RWPE2 (cell line): ENCODE measurements around the gene SMG1.
"Not testable (repeated sequence)": the region's sequence is repeated elsewhere in the genome, so short reads cannot be mapped to it uniquely, and the experiment has no call there.

Experiments used
- ATAC-seq: fragments of 200-7000 bp; cut with Tn5 transposase; 3 replicates; pipeline ENCODE4 v1.9.1; 2021; ENCODE audit warnings: low read depth
- DNase-seq: peaks from one replicate; pipeline ENCODE4 v3.0.0-alpha.2; 2020; ENCODE audit warnings: low spot score
- H3K27ac ChIP-seq: fragments of 450-650 bp; 2 replicates; pipeline ENCODE4 v1.5.1; 2017; ENCODE audit warnings: mild to moderate bottlenecking; ENCODE audit not compliant: poor library complexity, severe bottlenecking
- H3K27me3 ChIP-seq: fragments of 250-450 bp; sonication (Bioruptor Pico); 2 replicates; pipeline ENCODE4 v1.5.1; 2021; ENCODE audit warnings: mild to moderate bottlenecking, moderate library complexity; ENCODE audit not compliant: insufficient read depth, poor library complexity, severe bottlenecking
- H3K36me3 ChIP-seq: fragments of 250-450 bp; sonication (Bioruptor Pico); 2 replicates; pipeline ENCODE4 v1.5.1; 2020; ENCODE audit warnings: low read depth, mild to moderate bottlenecking, moderate library complexity
- H3K4me1 ChIP-seq: fragments of 250-450 bp; sonication (Bioruptor Pico); 2 replicates; pipeline ENCODE4 v1.5.1; 2021; ENCODE audit warnings: mild to moderate bottlenecking, moderate library complexity; ENCODE audit not compliant: insufficient read depth, poor library complexity, severe bottlenecking
- H3K4me3 ChIP-seq: fragments of 250-450 bp; sonication (Bioruptor Pico); 2 replicates; pipeline ENCODE4 v1.5.1; 2021; ENCODE audit warnings: mild to moderate bottlenecking, moderate library complexity; ENCODE audit not compliant: severe bottlenecking
- H3K9me3 ChIP-seq: fragments of 250-450 bp; sonication (Bioruptor Pico); 2 replicates; pipeline ENCODE4 v1.5.1; 2021; ENCODE audit warnings: mild to moderate bottlenecking, moderate library complexity; ENCODE audit not compliant: severe bottlenecking

SMG1 gene

DNA sequence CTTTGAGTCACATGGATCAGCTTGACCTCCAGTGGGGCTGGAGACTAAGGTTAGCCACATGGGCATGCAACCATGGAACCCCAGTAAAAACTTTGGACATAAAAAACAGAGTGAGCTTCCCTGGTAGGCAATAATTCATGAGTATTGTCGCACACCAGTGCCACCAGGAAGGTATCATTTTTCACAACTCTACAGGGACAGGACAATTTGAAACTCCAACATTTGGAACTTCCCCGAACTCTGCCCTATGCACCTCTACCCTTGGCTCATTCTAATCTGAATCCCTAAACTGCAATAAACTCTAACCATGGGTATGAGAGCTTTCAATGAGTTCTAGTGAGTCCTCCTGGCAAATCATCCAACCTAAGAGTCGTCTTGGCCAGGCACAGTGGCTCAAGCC, 24.2 kb downstream of the SMG1 start:
- not testable (repeated sequence) for H3K4me3 ChIP-seq, H3K4me1 ChIP-seq, H3K27ac ChIP-seq, H3K9me3 ChIP-seq, DNase-seq, H3K36me3 ChIP-seq, ATAC-seq, H3K27me3 ChIP-seq

DNA sequence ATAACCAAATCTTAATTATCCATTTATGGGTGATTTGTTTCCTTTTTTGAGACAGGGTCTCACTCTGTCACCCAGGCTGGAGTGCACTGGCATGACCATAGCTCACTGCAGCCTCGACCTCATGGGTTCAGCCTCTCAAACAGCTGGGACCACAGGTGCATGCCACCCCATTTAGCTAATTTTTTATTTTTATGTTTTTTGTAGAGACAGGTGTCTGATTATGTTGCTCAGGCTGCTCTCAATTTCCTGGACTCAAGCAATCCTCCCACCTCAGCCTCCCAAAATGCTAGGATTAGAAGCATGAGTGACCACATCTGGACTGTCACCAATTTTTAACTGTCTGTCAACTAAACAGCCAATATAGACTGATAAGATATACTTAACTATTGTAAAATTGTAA, 25.0 kb downstream of the SMG1 start:
- not testable (repeated sequence) for H3K27me3 ChIP-seq, DNase-seq, H3K9me3 ChIP-seq, H3K4me1 ChIP-seq, H3K27ac ChIP-seq, ATAC-seq, H3K4me3 ChIP-seq
- H3K36me3 ChIP-seq = peaks cover 11% of the 10 kb centered on the region

DNA sequence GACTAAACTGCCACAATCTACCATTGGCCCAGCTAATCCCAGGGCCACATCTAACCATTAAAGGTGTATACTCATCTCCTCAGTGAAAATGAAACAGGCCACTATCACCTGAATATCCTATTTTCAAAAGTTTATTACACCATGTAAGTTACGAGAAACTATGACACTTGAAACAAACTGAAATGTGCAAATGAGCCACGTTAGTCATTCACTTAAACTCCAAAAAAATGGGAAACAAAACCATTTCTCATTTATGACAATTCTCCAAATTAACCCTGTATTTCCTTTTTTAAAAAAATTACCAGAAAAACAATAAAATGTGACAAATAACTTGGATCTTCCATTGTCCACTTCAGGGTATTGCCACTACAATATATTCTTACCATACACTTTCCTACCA, 41.8 kb downstream of the SMG1 start:
- H3K4me3 ChIP-seq, H3K4me1 ChIP-seq, ATAC-seq, H3K9me3 ChIP-seq, H3K27me3 ChIP-seq, H3K27ac ChIP-seq, DNase-seq: not testable (repeated sequence)
- peaks cover 50% of the 10 kb centered on the region for H3K36me3 ChIP-seq

DNA sequence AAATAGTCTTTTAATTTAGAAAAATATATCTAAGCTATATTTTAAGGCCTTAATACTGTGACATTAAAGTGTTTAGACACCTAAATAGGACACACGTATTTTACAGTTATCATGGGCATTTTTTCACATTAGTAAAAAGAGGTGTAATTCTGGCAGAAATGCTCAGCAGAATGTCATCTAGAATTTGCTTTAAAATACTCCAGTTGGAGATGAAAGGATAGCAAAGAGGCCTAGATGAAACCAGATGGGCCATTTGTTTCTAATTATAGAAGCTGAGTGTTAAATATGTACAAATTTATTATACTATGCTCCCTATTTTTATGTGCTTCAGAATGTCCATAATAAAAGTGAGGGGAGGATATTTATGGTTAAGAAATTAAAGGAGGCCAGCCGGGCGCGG, 48.5 kb downstream of the SMG1 start:
- H3K4me1 ChIP-seq, H3K4me3 ChIP-seq, H3K9me3 ChIP-seq, DNase-seq, H3K27me3 ChIP-seq, ATAC-seq, H3K27ac ChIP-seq: not testable (repeated sequence)
- H3K36me3 ChIP-seq = peaks cover 51% of the 10 kb centered on the region

DNA sequence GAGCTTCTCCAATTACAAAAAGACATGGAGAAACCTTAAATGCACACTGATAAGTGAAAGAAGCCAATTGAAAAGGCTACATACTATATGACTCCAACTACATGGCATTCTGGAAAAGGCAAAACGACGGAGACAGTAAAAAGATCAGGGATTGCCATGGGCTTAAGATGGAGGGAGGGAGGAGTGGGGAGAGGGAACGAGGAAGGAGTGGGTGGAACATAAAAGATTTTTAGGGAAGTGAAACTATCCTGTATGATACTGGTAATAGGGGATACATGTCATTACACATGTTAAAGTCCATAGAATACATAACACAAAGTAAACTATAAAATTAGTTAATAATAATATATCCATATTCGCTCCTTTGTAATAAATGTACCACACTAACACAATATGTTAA, 48.9 kb downstream of the SMG1 start:
- not testable (repeated sequence) for H3K4me3 ChIP-seq, H3K27me3 ChIP-seq, DNase-seq, H3K4me1 ChIP-seq, H3K9me3 ChIP-seq, ATAC-seq, H3K27ac ChIP-seq
- peaks cover 46% of the 10 kb centered on the region for H3K36me3 ChIP-seq

- peaks cover 36% of the 10 kb centered on the region for H3K36me3 ChIP-seq
- not testable (repeated sequence) for H3K9me3 ChIP-seq, DNase-seq, H3K27ac ChIP-seq, H3K27me3 ChIP-seq, ATAC-seq, H3K4me3 ChIP-seq, H3K4me1 ChIP-seq
Measured at GRCh38 chr16:18876301-18876700, 49.9 kb downstream of the SMG1 start.

GRCh38 chr16:18869043-18869771, 57.0 kb downstream of the SMG1 start:
- H3K27ac ChIP-seq, DNase-seq: not testable (repeated sequence)
- H3K36me3 ChIP-seq = peaks cover 47% of the 10 kb centered on the region

DNA sequence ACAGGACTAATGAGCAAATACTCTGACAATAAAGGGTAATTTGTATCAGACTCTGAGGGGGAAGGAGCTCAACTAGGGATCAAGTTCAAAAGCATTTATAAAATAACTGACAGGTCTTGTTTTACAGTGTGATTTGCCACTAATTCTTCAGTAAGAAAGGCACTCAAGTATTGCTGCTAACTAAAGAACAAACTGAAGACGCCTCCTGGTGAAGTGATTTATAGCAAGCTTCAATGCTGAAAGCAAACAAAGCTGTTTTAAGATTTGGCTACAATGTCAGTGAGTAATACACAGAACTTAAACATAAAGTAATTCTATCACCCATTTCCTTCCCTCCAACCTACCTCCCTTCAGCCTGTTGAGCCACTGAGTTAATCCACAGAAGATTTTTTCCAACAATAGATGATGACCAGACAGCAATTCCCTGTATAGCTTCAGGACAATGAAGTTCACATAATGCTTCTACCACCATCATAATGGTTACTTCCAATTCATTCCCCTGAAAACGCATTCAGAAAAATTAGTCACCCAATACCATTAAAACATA, 59.9 kb downstream of the SMG1 start:
- not testable (repeated sequence) for H3K4me3 ChIP-seq, DNase-seq, H3K27me3 ChIP-seq, H3K9me3 ChIP-seq, ATAC-seq, H3K4me1 ChIP-seq
- peak overlapping the region; percentile 52 for H3K27ac ChIP-seq
- peaks cover 57% of the 10 kb centered on the region for H3K36me3 ChIP-seq

More at GRCh38 chr16:18869043-18869771, 57.0 kb downstream of the SMG1 start:
- not testable (repeated sequence) for H3K4me3 ChIP-seq, H3K4me1 ChIP-seq, ATAC-seq, H3K9me3 ChIP-seq, H3K27me3 ChIP-seq

GRCh38 chr16:18862891-18863290, 63.3 kb downstream of the SMG1 start:
- H3K9me3 ChIP-seq, H3K4me3 ChIP-seq, DNase-seq, H3K27ac ChIP-seq, ATAC-seq, H3K4me1 ChIP-seq, H3K27me3 ChIP-seq: not testable (repeated sequence)
- H3K36me3 ChIP-seq = peaks cover 59% of the 10 kb centered on the region
